Neural cell (in vitro differentiated cells): Measurements from ENCODE around the gene COBL. TPM values are rescaled to one million over a fixed set of nuclear protein-coding genes. Genes with fewer than 3 reads are reported as not detected.

ENCODE experiments used
- H2AFZ ChIP-seq: fragments of 200-600, 300-800 bp; sonication (generic), shearing (Covaris generic); 2 replicates; pipeline ENCODE4 v1.6.0; 2014; ENCODE audit warnings: low read depth, mild to moderate bottlenecking, antibody characterized with exemption, low read length, moderate library complexity
- H3F3A ChIP-seq: fragments of 200-600 bp; shearing (Covaris generic); 2 replicates; pipeline ENCODE4 v1.6.1; 2016; ENCODE audit warnings: mild to moderate bottlenecking, moderate library complexity, mixed read lengths, antibody characterized with exemption, low read length; ENCODE audit not compliant: insufficient read depth, poor library complexity, severe bottlenecking
- H3K27ac ChIP-seq: fragments of 200-600, 300-800 bp; sonication (generic), shearing (Covaris generic); 2 replicates; pipeline ENCODE4 v1.5.1; 2014; ENCODE audit warnings: mild to moderate bottlenecking, low read length, moderate library complexity
- H3K27me3 ChIP-seq: fragments of 300-800, 200-600 bp; sonication (generic), shearing (Covaris generic); 2 replicates; pipeline ENCODE4 v1.6.0; 2014; ENCODE audit warnings: mild to moderate bottlenecking, low read depth, low read length, moderate library complexity; ENCODE audit not compliant: insufficient read depth
- H3K36me3 ChIP-seq: fragments of 300-800, 200-600 bp; sonication (generic), shearing (Covaris generic); 2 replicates; pipeline ENCODE4 v1.5.1; 2014; ENCODE audit warnings: mild to moderate bottlenecking, antibody characterized with exemption, low read length, moderate library complexity; ENCODE audit not compliant: insufficient read depth
- H3K4me2 ChIP-seq: fragments of 300-800, 200-600 bp; sonication (generic), shearing (Covaris generic); 2 replicates; pipeline ENCODE4 v1.6.0; 2014; ENCODE audit warnings: mild to moderate bottlenecking, low read length
- H3K4me3 ChIP-seq: fragments of 300-800, 200-600 bp; sonication (generic), shearing (Covaris generic); 2 replicates; pipeline ENCODE4 v1.5.1; 2014; ENCODE audit warnings: mild to moderate bottlenecking, low read length, moderate library complexity
- H3K79me2 ChIP-seq: fragments of 200-600 bp; shearing (Covaris generic); replicated peaks from 2 replicates; pipeline ENCODE4 v1.6.0; 2014; ENCODE audit warnings: mild to moderate bottlenecking, low read length, moderate library complexity; ENCODE audit not compliant: insufficient read depth
- H3K9ac ChIP-seq: fragments of 300-800, 200-600 bp; sonication (generic), shearing (Covaris generic); 2 replicates; pipeline ENCODE4 v1.6.1; 2016; ENCODE audit warnings: mild to moderate bottlenecking, low read length, mixed read lengths
- H3K9me2 ChIP-seq: fragments of 200-600 bp; shearing (Covaris generic); 2 replicates; pipeline ENCODE4 v1.6.1; 2016; ENCODE audit warnings: mild to moderate bottlenecking, low read length, mixed read lengths; ENCODE audit not compliant: insufficient read depth
- H3K9me3 ChIP-seq: fragments of 200-600, 300-800 bp; sonication (generic), shearing (Covaris generic); 2 replicates; pipeline ENCODE4 v1.6.1; 2016; ENCODE audit warnings: mild to moderate bottlenecking, mixed run types, low read length, moderate library complexity, mixed read lengths
- H4K20me1 ChIP-seq: fragments of 200-600 bp; shearing (Covaris generic); 2 replicates; pipeline ENCODE4 v1.6.1; 2016; ENCODE audit warnings: mild to moderate bottlenecking, mixed run types; ENCODE audit not compliant: insufficient read depth
- EP300 ChIP-seq: fragments of 450-650 bp; conservative IDR thresholded peaks from 2 replicates; pipeline ENCODE4 v1.6.1; 2014; ENCODE audit warnings: antibody characterized with exemption, mild to moderate bottlenecking, moderate library complexity; ENCODE audit not compliant: poor library complexity, severe bottlenecking
- EZH2 ChIP-seq: fragments of 200-600, 300-800 bp; shearing (Covaris generic), sonication (generic); IDR thresholded peaks from 2 replicates; pipeline ENCODE4 v1.6.1; 2014; ENCODE audit warnings: antibody characterized with exemption, low read length, borderline replicate concordance, mild to moderate bottlenecking; ENCODE audit not compliant: insufficient read depth, poor library complexity, severe bottlenecking
- MXI1 ChIP-seq: fragments of 450-650 bp; conservative IDR thresholded peaks from 2 replicates; pipeline ENCODE4 v1.6.1; 2014; ENCODE audit warnings: antibody characterized with exemption, mild to moderate bottlenecking; ENCODE audit not compliant: poor library complexity, severe bottlenecking
- POLR2AphosphoS5 ChIP-seq: IDR thresholded peaks from 2 replicates; pipeline ENCODE4 v1.6.1; 2012
- RAD21 ChIP-seq: fragments of 450-650 bp; conservative IDR thresholded peaks from 2 replicates; pipeline ENCODE4 v1.6.1; 2014; ENCODE audit warnings: antibody characterized with exemption, mild to moderate bottlenecking, moderate library complexity
- SMC3 ChIP-seq: fragments of 450-650 bp; conservative IDR thresholded peaks from 2 replicates; pipeline ENCODE4 v1.6.1; 2014; ENCODE audit warnings: antibody characterized with exemption, mild to moderate bottlenecking, moderate library complexity; ENCODE audit not compliant: poor library complexity
- TAF1 ChIP-seq: IDR thresholded peaks from 2 replicates; pipeline ENCODE4 v1.6.1; 2012; ENCODE audit warnings: low read depth
- polyA plus RNA-seq: library from polyadenylated mRNA; depleted of rRNA; stranded (reverse); fragments of >200 nt; gene quantifications from 2 replicates; pipeline ENCODE4 v1.2.3, GENCODE V29; 2014
- TF ChIP-seq, protein P1 (sequence below): fragments of 450-650 bp; IDR thresholded peaks from 2 replicates; pipeline ENCODE4 v1.5.1; 2014; ENCODE audit warnings: antibody characterized with exemption, mild to moderate bottlenecking, moderate library complexity; ENCODE audit not compliant: poor library complexity, severe bottlenecking
- TF ChIP-seq, protein P2 (sequence below): IDR thresholded peaks from 2 replicates; pipeline ENCODE4 v1.6.1; 2012; ENCODE audit warnings: borderline replicate concordance

COBL gene
- polyA plus RNA-seq, 1 donor from 2014 or later: 0.12 TPM

DNA sequence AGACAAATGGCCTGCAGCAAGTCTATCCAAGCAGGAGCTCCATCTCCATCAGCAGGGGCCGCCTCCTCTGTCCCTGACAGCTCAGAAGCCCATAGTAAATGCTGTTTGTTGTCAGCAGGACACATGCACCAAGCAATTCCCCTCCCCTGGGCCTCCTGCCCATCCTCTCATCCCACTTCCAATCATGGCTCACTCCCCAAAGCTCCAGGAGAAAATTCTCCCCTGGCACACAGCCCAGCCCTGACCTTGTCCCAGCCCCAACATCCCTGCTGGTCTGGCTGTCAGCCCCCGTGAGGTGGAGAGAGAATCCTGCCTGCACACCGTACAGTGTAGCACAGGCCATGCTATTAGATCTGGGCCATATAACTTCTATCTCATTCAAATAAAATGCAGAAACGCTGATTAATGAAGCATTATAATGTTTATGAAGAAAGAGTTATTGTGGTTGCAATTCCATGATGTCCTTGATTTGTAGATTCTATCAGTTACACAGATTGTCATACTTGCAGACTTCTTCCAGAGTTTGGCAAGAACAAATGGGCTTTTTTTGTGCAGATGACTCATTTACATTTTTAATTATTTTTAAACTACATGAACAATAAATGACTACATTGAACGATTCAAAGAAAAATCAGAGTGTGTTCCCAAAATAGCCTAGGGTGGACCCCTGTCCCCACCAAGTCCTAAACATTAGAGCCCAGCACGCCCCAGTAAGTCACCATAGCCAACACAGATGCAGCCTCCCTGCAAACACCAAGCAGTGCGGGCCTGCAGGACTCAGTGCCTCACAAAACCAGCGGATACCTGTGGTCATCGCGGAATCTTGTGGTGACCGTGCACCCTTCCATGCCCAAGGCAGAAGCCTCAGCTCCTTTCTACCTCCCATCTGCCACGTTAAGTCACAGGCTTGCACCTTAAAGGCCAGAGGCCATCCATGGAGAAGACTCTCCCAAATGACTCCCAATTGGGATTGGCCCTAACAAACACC lies 70.1 kb downstream of the COBL start:
- Histone ChIP-seq H3K9ac (no peak overlapping the region), H3K79me2 (no peaks in the 10 kb centered on the region), H2AFZ (no peak overlapping the region), H3K27ac (no peak overlapping the region), H3F3A (no peaks in the 10 kb centered on the region), H4K20me1 (no peaks in the 10 kb centered on the region), H3K9me2 (no peaks in the 10 kb centered on the region), H3K27me3 (no peaks in the 10 kb centered on the region), H3K36me3 (no peaks in the 10 kb centered on the region), H3K4me2 (no peak overlapping the region), H3K9me3 (no peaks in the 10 kb centered on the region), H3K4me3 (no peak overlapping the region)
- TF ChIP-seq EZH2: no peak
- TF ChIP-seq TAF1: no peak
- TF ChIP-seq EP300: no peak
- TF ChIP-seq, protein P1, sequence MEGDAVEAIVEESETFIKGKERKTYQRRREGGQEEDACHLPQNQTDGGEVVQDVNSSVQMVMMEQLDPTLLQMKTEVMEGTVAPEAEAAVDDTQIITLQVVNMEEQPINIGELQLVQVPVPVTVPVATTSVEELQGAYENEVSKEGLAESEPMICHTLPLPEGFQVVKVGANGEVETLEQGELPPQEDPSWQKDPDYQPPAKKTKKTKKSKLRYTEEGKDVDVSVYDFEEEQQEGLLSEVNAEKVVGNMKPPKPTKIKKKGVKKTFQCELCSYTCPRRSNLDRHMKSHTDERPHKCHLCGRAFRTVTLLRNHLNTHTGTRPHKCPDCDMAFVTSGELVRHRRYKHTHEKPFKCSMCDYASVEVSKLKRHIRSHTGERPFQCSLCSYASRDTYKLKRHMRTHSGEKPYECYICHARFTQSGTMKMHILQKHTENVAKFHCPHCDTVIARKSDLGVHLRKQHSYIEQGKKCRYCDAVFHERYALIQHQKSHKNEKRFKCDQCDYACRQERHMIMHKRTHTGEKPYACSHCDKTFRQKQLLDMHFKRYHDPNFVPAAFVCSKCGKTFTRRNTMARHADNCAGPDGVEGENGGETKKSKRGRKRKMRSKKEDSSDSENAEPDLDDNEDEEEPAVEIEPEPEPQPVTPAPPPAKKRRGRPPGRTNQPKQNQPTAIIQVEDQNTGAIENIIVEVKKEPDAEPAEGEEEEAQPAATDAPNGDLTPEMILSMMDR: no peak
- TF ChIP-seq SMC3: no peak
- no peak for TF ChIP-seq MXI1
- TF ChIP-seq, protein P2, sequence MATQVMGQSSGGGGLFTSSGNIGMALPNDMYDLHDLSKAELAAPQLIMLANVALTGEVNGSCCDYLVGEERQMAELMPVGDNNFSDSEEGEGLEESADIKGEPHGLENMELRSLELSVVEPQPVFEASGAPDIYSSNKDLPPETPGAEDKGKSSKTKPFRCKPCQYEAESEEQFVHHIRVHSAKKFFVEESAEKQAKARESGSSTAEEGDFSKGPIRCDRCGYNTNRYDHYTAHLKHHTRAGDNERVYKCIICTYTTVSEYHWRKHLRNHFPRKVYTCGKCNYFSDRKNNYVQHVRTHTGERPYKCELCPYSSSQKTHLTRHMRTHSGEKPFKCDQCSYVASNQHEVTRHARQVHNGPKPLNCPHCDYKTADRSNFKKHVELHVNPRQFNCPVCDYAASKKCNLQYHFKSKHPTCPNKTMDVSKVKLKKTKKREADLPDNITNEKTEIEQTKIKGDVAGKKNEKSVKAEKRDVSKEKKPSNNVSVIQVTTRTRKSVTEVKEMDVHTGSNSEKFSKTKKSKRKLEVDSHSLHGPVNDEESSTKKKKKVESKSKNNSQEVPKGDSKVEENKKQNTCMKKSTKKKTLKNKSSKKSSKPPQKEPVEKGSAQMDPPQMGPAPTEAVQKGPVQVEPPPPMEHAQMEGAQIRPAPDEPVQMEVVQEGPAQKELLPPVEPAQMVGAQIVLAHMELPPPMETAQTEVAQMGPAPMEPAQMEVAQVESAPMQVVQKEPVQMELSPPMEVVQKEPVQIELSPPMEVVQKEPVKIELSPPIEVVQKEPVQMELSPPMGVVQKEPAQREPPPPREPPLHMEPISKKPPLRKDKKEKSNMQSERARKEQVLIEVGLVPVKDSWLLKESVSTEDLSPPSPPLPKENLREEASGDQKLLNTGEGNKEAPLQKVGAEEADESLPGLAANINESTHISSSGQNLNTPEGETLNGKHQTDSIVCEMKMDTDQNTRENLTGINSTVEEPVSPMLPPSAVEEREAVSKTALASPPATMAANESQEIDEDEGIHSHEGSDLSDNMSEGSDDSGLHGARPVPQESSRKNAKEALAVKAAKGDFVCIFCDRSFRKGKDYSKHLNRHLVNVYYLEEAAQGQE: no peak
- no peak for TF ChIP-seq RAD21
- no peak for TF ChIP-seq POLR2AphosphoS5

DNA sequence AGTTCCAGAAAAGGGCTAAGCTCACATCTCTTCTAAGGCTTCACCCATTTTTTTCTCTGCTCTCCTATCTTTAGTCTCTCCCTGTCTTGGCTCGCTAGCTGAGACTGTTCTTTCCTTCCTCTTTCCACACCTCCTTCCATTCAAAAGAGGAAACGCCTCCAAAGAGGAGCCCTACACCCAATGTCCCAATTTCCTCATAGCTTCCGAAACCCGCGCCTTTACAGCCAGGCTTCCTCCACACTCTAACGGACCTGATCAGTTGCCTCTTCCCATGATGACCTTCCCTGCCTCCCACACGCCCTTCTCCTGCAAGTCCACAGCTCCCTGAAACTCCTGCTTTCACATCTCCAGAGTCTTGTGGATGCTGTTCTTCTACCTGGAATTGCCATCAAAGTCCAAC lies 71.7 kb downstream of the COBL start:
- Histone ChIP-seq H3K79me2 (no peaks in the 10 kb centered on the region), H3K9ac (no peak overlapping the region), H3K4me2 (no peak overlapping the region), H3K27me3 (no peaks in the 10 kb centered on the region), H4K20me1 (no peaks in the 10 kb centered on the region), H3K36me3 (no peaks in the 10 kb centered on the region), H3K9me3 (no peaks in the 10 kb centered on the region), H3K4me3 (no peak overlapping the region), H3K27ac (no peak overlapping the region), H3K9me2 (no peaks in the 10 kb centered on the region), H3F3A (no peaks in the 10 kb centered on the region), H2AFZ (no peak overlapping the region)
- TF ChIP-seq EZH2 (no peak), MXI1 (no peak), SMC3 (no peak), TAF1 (no peak), EP300 (no peak), RAD21 (no peak), POLR2AphosphoS5 (no peak)
- TF ChIP-seq, protein P2: no peak
- TF ChIP-seq, protein P1: no peak
